Stimulated activated CD8-positive, alpha-beta memory T cell treated with anti-CD3 and anti-CD28 coated beads, Interleukin-7, amount 100 ng/mL, for 4 hours (primary cell): ENCODE results near the gene MED15.

Source experiments
- DNase-seq, 2 donors: peaks; one replicate each; pipeline ENCODE4 v3.0.0-alpha.2; 2020; ENCODE audit warnings: low read depth in 2 of 2

The MED15 gene

GRCh38 chr22:20625270-20625669 lies 117.9 kb downstream of the MED15 start:
- no peak for DNase-seq

DNA sequence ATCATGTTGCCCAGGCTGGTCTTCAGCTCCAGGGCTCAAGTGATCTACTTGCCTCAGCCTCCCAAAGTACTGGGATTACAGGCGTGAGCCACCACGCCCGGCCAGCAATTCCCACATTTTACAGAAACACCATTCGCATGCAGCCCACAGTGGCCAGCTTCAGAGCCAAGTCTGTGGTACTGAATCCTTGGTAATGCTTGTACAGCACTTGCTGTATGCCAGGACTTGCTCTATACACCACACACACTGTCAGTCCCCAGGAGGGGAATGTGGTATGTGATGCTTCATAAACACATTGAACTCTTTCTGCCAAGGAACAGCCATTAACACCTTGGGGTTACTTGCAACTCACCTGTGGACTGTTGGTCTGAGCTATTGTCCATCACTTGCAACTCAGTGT lies 119.4 kb downstream of the MED15 start:
- DNase-seq: no peak

DNA sequence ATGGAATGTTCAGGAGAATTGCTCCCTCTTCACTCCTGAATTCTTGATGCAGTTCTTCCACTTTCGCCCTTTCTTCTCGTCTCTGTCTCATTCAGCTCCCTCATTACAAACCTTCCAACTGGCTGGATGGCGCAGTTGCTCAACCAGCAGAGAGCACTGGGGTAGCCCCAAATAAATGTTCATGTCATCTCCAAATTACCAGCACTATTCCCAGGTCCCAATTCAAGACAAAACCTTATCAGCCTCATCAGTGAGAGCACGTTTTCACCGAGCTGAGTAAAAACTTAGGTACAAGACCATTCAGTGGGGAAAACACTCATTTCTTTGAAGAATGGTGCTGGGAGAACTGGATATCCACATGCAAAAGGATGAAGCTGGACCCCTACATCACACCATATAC lies 120.0 kb downstream of the MED15 start:
- DNase-seq: no peak

DNA sequence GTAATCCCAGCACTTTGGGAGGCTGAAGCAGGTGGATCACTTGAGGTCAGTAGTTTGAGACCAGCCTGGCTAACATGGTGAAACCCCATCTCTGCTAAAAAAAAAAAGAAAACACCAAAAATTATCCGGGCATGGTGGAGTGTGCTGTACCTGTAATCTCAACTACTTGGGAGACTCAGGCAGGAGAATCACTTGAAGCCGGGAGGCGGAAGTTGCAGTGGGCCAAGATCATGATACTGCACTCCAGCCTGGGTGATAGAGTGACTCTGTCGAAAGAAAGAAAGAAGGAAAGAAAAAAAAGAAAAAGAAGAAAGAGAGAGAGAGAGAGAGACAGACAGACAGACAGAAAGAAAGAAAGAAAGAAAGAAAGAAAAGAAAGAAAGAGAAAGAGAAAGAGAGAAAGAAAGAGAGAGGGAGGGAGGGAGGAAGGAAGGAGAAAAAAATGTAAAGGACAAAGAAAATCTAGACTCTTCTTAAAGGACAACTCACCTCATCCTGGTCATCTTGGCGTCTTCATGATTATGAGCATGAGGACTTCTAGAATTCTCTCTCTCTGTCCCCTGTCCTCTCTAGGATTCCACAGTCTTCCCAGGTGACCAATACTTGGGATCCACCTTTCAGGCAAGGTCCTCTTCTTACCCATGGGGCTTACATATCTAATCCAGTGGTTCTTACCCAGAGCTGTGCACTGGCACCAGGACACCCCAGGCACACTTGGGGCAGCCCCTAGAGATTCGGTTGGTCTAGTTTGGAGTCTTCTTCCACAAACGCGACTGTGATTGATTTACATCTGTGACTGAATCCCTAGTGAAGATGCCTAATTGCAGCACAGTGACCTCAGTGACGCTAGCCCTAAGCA lies 120.9 kb downstream of the MED15 start:
- no peak for DNase-seq

GRCh38 chr22:20629401-20629800 lies 122.0 kb downstream of the MED15 start:
- DNase-seq: no peak

DNA sequence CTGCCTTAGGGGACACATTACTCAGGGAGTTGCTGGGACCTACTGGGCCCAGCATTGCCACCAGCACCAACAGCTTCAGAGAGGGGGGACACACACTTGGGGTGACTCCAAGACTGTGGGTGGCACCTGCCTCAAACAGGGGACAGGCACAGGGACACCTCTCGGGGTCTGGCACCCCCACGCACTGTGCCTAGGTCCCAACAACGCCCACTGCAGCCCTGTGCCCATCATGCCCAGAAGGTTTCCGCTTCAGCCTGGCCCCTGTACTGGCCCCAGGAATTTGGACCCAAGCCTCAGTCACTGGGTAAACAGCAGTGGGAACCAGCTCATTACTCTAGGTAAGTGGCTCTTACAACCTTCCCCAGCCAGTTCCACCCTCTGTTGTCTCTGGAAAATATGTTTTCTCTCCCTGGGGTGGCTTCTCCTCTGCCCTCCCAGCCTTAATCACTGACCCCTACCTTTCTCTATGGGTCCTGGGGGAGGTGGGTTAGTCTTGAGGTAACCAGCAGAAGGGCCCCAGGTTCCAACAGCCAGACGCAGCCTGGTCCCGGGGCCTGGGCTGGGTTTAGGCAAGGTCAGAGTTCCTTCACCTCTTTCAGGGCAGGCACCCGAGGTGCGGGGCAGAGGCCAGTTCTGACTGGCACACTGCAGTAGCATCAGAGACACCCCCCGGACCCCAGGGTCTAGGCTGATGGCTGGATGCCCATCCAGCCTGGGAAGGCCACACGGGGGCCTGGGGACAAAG lies 123.6 kb downstream of the MED15 start:
- no peak for DNase-seq

DNA sequence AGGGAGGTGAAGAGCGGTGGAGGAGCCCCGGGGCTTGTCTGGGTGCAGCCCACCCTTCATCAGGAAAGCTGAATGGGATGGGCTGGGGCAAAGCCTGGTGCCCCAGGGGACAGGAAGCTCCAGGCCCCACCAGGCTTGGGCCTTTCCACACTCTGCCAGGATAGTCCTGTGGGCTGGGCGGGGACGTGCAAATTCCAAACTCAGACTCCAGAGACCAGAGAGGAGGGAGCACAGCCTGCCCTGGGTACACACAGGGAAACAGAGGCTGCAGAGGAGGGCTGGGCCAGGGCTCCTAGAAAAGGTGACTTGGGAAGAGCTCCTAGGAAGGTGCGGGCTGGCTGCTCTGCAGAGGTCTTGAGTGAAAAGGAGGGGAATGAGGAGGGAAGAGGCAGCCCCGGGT lies 124.7 kb downstream of the MED15 start:
- DNase-seq: no peak

DNA sequence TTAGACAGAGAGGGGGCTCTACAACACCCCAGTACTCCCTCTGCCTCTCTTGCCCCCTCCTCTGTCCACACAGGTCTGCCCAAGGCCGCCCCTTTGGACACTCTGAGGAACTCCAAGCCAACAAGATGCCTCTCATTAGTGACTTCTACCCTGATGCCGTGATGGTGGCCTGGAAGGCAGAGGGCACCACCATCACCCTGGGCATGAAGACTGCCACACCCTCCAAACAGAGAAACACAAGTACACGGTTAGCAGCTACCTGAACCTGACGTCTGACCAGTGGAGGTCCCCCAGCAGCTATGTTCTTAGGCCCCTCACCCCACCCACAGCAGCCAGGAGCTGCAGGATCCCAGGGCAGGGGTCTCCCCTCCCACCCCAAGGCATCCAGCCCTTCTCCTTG lies 125.1 kb downstream of the MED15 start:
- DNase-seq: no peak

- DNase-seq: no peak
These were observed 127.3 kb downstream of the MED15 start for GRCh38 chr22:20634560-20635226.

DNA sequence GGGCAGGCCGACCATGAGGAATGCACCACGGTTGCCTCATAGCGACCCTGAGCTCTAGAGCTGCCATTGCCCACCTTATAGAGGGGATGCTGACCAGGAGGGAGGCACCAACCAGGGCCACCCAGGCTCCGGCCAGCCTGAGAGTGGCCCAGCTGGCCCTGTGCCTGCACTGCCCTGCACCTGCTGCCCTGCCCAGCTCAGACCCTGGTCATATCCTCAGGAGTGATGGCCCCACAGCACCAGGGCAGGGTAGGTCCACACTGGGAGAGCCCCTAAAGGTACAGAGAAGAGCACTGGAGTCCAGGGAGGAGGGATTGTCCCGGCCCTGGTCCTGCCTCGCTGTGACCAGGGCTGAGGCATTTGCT lies 127.8 kb downstream of the MED15 start:
- no peak for DNase-seq

DNA sequence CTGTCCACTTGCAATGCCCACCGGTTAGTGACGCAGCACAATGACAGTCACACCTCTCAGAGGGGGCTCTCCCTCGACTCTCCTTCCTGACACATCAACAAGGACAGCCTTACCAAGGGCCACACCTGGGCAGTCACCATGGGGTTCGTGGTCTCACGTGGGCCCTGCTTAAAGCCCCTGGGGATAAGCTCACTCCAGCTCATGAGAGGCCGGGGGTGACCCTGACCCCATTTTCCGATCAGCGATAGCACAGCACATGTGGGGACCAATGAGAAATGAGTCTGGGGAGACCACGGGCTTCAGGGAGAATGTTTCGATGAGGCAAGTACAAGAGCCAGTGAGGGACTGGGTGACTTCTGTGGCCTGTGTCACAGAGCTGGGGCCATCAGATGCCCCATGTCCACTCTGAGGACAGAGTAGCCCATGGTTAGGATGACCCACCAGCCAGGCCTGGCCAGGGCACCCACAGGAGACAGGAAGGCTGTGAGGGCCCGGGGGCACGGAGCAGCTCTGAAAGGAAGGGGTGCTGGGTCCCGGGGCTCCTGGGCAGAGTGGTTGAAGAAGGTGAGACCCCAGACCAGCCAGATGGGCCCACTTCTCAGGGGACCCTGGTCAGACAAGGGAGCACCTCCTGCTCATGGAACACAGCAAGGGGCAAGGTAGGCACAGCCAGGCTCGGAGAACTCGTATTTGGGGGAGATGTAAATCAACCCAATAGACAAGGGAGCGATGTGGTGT lies 128.8 kb downstream of the MED15 start:
- DNase-seq: no peak

DNA sequence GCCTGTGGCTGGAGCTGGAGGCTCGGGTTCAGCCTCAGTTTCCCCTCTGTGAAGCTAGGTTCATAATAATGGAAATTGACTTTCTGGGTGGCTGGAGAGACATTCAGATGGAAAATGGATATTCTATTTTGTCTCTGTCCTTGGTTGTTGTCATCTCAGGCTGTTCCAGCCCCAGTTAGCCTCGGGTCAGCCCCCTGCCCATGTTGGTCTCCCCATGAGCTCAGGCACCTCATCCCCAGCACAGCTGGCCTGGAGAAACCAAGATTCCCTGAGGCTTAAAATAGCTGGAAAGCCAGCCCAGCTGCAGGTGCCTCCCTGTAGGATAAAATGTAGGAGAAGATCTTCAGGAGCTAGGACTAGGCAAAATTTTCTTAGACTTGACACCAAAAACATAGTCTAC lies 129.5 kb downstream of the MED15 start:
- DNase-seq: no peak
